Adrenal gland (tissue), 5 donors: Measurements from ENCODE around the gene CA5A.

Experiments
- POLR2A ChIP-seq, 2 donors: fragments of 450-650 bp; IDR thresholded peaks; one replicate each; pipeline ENCODE4 v1.6.1; 2017; ENCODE audit warnings: antibody characterized with exemption in 2 of 2, mild to moderate bottlenecking in 2 of 2, moderate library complexity in 1 of 2
- TF ChIP-seq, protein P1 (sequence below), 6 experiments: fragments of 450-650 bp in 4 of 6; fragments of 200-600 bp in 2 of 6; sonication (generic) in 1 of 6; IDR thresholded peaks; 1 replicate in 5 of 6; 2 replicates in 1 of 6; pipeline versions ENCODE4 v1.5.1 to v1.8.0; 2016 to 2021; ENCODE audit warnings: antibody characterized with exemption in 6 of 6, mild to moderate bottlenecking in 2 of 6, moderate library complexity in 1 of 6
- donor health status: DM: no; HTN: no; CAD: no.

GRCh38 chr16:87855852-87856715 lies 80.2 kb downstream of the CA5A start:
- TF ChIP-seq, protein P1, sequence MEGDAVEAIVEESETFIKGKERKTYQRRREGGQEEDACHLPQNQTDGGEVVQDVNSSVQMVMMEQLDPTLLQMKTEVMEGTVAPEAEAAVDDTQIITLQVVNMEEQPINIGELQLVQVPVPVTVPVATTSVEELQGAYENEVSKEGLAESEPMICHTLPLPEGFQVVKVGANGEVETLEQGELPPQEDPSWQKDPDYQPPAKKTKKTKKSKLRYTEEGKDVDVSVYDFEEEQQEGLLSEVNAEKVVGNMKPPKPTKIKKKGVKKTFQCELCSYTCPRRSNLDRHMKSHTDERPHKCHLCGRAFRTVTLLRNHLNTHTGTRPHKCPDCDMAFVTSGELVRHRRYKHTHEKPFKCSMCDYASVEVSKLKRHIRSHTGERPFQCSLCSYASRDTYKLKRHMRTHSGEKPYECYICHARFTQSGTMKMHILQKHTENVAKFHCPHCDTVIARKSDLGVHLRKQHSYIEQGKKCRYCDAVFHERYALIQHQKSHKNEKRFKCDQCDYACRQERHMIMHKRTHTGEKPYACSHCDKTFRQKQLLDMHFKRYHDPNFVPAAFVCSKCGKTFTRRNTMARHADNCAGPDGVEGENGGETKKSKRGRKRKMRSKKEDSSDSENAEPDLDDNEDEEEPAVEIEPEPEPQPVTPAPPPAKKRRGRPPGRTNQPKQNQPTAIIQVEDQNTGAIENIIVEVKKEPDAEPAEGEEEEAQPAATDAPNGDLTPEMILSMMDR (IDR thresholded peaks at IDR 0.05), result no peak
- no peak for TF ChIP-seq POLR2A (IDR thresholded peaks at IDR 0.05)
